Prostate gland (tissue), 2 donors: ENCODE data around the gene FAM24A.

Source experiments
- CTCF ChIP-seq, 4 experiments: fragments of 200-600 bp in 2 of 4; fragments of 450-650 bp in 2 of 4; sonication (generic) in 2 of 4; IDR thresholded peaks; 1 replicate in 3 of 4; 2 replicates in 1 of 4; pipeline ENCODE4 v1.5.1; 2016 to 2019; ENCODE audit warnings: antibody characterized with exemption in 4 of 4, mild to moderate bottlenecking in 2 of 4, moderate library complexity in 2 of 4
- POLR2A ChIP-seq: fragments of 450-650 bp; IDR thresholded peaks from one replicate; pipeline ENCODE4 v1.6.1; 2016; ENCODE audit warnings: antibody characterized with exemption, mild to moderate bottlenecking
- POLR2AphosphoS5 ChIP-seq: sonication (generic); formaldehyde crosslinking; IDR thresholded peaks from one replicate; pipeline ENCODE4 v1.6.1; 2017; ENCODE audit warnings: antibody characterized with exemption

GRCh38 chr10:122884166-122884565 lies 26.2 kb upstream of the FAM24A start:
- TF ChIP-seq CTCF (IDR thresholded peaks at IDR 0.05) (no peak), POLR2A (no peak), POLR2AphosphoS5 (no peak)
